HG02798 (cell line): Measurements from ENCODE around the gene SYCE3.
"Not testable (repeated sequence)": the region's sequence is repeated elsewhere in the genome, so short reads cannot be mapped to it uniquely, and the experiment has no call there.

ENCODE experiments used
- ATAC-seq: cut with Tn5 transposase; IDR thresholded peaks from one replicate; pipeline ENCODE4 v1.9.1; 2021; ENCODE audit warnings: mild to moderate bottlenecking; ENCODE audit not compliant: unreplicated experiment, poor library complexity

Gene SYCE3

DNA sequence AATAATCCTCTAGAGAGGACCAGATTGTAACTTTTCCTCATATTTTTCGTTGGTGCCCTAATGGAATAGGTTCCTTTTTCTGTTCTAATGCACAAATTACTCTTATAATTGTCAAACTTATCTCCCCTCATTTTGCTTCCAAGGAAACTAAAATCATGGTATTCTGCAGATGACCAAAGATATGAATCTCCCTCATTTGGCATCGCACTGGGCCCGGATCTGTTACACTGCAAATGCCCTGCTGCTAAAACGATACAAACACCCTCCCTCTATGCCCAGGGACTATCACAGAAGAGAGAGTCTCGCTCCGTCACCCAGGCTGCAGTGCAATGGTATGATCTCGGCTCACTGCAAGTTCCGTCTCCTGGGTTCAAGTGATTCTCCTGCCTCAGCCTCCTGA is 9.4 kb downstream of the SYCE3 start:
- no peak for ATAC-seq

DNA sequence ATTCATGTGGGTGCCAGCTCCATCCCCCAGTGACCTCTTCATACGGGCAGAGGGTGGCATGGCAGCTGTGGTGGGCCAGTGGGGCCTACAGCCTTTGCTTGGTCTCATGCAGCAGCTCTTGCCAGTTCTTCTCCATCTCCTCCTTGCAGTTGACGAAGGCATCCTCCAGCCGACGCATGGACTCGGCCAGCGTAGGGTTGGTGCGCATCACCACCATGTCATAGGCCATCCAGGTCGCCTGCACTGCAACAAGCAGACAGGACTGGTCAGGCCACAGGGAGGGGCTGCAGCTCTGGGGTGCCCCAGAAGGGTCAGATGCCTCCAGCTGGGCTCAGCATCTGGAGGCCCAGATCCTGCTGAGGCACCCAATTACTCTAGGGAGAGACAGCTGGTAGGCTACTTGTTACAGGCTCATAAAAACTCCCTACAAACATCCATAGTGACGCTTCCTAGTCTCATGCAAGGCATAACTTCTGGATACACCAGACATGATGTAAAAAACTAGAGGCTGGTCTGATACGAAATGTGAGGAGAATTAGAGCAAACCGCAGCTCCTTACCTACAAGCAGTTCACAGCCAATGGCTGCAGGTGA is 11.5 kb downstream of the SYCE3 start:
- ATAC-seq, result no peak

DNA sequence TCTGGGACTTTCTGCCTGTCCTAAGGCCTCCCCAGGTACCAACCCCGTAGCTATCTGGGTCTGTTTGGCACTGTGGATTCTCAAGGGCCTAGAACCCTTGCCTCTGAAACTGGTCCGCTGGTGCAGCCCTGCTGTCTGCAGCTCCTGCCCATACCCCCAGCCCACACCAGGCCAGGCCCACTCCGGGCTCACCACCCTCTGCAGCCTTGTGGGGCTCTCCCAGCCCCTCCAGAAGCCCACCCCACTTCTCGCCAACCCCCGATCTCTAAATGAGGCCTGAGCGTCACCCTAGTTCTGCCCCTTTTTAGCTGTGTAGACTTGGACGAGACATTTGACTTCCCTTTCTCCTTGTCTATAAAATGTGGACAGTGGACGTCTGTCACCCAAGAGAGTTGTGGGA is 12.3 kb downstream of the SYCE3 start:
- ATAC-seq, result no peak

DNA sequence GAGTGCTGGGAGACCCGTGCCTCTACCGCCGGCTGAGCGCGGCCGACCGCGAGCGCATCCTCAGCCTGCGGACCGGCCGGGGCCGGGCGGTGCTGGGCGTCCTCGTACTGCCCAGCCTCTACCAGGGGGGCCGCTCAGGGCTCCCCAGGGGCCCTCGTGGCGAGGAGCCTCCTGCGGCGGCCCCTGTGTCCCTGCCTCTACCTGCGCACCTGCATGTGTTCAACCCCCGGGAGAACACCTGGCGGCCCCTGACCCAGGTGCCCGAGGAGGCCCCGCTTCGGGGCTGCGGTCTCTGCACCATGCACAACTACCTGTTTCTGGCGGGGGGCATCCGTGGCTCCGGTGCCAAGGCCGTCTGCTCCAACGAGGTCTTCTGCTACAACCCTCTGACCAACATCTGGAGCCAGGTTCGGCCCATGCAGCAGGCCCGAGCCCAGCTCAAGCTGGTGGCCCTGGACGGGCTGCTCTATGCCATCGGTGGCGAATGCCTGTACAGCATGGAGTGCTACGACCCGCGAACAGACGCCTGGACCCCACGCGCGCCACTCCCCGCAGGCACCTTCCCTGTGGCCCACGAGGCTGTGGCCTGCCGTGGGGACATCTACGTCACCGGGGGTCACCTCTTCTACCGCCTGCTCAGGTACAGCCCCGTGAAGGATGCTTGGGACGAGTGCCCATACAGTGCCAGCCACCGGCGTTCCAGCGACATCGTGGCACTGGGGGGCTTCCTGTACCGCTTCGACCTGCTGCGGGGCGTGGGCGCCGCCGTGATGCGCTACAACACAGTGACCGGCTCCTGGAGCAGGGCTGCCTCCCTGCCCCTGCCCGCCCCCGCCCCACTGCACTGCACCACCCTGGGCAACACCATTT is 13.6 kb downstream of the SYCE3 start:
- ATAC-seq, result no peak

DNA sequence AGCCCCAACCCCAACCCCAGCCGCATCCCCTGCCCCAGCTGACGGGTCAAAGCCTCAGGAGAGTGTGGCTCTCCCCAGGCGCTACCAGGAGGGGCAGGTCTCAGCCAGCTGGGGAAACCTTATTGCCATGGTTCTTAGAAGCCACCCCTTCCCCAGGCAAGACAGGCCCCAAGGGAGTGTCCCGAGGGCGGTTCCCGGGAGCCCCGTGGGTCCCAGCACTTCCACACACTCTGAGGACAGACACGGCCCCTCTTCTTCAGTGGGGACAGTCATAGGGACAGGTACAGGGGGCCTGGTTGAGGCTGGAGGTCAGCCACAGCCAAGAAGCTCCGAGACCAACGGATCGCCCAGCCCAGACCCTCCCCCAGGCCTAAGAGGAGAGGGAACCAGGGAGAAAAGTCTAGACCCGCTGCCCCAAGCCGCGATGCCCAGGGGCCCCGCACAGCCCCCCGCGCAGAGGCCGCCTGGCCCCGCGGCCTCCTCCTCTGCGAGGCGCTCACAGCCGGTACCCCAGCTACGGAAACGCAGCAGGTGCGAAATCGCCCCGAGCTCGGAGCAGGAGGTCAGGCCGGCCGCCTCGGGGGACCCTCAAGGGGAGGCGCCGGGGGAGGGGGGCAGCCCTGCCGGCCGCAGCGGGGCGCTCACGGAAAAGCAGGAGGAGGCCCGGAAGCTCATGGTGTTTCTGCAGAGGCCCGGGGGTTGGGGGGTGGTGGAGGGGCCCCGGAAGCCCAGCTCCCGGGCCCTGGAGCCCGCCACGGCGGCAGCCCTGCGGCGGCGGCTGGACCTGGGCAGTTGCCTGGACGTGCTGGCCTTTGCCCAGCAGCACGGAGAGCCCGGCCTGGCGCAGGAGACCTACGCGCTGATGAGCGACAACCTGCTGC is 14.4 kb downstream of the SYCE3 start:
- ATAC-seq, result no peak

DNA sequence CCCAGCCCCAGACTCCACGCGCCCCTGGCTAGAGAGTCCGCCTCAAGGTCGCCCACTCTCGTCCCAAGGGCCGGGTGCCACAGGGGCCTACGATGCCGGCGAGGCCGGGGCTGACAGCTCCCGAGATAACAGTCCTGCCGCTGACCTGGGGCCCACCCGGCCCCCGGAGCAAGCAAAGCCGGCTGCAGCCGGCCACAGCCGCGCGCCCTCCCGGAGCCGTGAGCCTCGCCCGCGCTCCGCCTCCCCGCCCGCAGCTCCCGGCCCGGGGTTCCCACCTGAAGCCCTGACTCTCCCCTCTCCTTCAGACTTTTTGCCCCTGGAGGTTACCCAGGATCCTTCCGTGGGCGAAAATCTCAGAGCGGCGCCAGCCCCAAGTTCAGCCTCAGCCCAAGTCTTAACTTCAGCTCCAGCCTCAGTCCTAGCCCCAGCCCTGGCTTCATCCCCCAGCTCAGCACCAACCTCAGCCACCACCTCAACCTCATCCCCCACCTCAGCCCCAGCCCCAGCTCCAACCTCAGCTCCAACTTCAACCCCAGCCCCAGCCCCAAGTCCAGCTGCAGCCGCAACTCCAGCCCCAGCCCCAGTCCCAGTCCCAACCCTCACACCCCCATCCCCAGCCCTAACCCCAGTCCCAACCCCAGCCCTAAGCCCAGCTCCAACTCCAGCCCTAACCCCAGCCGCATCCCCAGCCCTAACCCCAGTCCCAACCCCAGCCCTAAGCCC is 15.3 kb downstream of the SYCE3 start:
- no peak for ATAC-seq

DNA sequence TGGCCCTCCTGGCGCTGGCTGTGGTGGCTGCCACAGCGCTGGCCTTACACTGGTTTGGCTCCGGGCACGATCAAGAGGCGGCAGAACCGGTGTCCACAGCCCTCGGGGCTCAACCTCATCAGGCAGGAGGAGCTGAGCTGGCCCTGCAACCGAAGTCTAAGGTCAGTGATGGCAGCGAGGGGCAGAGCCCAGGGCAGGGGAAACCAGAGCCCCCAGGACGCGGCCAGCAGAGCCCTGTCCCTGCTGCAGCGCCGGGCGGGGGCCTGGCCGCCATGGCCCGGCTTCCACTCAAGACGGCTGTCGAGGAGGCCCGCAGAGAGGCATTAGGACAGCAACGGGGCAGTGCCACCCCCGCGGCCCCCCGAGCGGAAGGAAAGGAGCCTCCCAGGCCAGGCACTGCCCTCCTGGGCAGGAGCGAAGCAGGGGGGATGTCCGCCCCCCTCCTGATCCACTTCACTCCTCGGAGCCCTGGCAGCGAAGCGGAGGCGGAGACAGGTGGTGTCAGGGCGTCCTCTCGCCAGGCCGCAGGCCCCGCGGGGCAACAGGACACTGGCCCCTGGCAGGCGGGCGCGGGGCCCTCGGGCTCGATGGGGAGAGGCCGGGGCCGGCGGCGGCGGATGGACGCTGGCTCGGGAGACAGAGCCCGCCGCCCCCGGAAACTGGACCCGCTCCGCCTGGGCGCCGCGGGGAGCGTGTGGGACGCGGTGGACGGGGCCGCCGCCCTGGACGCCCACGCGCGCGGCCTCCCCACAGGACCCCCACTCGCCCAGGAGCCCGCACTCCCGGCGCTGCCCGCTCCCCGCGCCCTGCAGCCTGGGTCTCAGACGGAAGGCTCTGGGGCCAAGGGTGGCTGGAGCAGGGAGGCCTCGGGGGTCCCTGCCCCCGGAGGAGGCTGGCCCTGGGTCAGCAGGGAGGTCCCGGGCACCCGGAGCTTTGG is 16.1 kb downstream of the SYCE3 start:
- ATAC-seq, result no peak

DNA sequence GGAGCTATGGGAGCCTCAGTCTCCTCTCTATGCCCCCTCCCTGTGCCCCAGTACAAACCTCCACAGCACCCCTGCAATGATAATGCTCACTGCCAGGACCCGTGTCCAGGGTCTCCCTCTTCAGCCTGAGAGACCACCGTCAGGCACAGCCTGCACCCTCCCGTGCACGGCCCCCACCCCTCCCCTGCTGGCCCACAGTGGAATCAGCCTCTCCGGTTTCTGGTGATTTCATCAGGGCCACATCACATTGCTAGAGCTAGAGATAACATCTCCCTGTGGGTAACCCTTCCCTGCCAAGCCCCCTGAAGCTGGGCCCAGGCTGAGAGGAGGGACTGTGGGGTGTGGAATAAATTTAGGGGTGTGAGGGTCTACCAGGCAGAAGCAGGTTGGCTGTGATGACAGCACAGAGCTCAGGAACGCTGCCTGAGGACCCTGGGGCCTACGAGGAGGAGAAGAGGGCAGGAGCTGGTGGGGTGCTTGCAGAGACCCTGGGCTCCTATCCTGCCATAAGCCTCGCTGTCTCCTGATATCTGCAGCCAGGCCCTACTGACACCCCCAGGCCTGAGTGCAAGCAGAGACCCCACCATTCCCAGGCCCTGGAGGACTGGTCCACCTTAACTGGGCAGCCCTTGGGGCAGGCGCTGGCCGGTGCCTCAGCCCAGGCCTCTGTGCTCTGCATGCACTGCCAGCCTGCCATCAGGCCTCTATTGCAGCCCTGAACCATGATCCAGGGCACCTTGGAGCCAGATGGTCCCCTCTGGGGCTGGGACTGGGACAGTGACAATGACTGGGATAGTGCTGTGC is 17.0 kb downstream of the SYCE3 start, which contains the start of gene KLHDC7B:
KLHDC7B (plus strand) TSS at position 378 of the 804 bp plus-strand sequence; CDS start at position 723, 345 bp downstream.
- no peak for ATAC-seq

DNA sequence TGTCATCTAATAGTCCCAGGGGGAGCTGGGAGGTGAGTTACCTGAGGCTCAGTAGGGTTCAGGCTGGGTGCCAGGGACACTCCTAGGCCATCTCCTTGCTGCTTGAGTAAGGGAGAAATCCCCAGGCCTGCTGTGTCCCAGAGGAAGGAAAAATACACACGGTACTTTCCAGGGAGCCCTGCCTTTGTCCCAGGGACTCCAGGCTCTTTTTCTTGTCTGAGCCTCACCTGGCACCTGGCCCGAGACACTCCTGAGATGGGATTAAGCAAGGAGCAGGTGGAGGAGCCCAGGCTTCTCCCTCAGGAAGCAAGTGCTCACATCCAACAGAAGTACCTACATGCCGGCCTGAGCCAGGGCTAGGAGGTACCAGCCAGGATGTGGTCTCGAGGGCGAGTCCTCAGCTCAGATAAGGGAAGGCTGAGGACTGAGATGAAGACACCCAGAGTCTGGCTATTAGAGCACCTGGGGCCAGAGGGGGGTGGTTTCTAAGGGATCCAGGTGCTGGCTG is 17.9 kb downstream of the SYCE3 start:
- ATAC-seq, result no peak

DNA sequence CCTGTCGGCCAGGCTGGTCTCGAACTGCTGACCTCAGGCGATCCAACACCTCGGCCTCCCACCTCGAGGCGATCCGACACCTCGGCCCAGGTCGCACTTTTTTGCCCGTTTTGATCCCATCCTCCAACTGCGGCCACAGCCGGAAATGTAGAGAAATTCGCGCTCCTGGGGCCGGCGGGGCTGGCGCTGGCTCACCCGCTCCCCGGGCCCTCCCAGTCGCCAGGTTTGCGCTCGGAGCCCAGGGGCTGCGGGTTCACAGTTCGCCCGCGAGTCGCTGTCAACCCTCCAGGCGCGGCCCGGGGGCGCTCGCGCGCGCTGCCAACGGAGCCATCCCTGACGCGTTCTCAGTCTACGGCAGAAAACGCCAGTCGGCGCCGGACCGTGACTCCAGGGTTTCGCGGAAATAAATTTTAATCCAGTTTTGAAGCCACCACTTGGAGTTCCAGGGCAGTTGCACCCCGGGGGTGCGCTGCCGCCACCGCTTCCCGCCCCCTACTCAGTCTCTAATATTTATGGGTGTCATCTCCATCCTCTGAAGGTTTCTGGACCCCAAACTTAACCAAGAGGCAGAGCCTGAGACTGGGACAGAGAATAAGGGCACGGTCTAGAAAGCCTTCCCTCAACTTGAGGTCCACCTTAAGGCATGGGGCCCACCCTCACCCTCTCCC is 18.5 kb downstream of the SYCE3 start:
- no peak for ATAC-seq

DNA sequence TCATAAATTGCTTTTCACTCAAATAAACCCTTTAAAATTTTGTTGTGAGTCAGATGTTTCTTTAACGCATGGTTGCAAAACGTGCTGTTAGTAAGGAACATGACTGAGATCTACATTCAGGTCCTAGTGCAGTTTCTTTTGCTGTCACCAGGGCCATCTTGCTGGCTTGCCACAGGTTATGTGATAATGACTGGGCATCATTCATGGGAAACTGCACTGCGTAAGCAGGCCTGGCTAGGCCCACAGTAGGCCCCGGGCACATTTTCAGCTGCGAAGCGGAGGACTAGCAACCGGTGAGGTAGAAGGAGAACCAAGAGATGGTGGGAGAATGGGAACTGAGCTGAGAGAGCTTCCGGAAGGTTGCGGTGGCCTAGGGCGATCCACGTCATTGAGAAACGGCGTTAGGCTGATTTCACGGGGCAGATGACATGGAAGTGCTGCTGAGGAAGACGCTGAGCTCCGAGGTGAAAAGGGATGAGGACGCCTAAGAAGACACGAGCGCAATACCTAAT is 20.2 kb downstream of the SYCE3 start:
- ATAC-seq, result no peak

DNA sequence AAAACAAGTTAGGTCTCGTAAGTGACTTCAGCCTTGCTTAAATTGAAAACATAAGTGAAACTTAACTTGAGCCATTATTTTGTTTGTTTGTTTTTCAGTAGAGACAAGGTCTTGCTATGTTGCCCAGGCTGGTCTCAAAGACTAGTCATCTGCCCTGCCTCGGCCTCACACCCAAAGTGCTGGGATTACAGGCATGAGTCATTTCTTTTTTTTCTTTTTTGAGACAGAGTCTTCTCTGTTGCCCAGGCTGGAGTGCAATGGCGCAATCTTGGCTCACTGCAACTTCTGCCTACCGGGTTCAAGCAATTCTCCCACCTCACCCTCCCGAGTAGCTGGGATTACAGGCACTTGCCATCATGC is 21.1 kb downstream of the SYCE3 start:
- ATAC-seq, result not testable (repeated sequence)

DNA sequence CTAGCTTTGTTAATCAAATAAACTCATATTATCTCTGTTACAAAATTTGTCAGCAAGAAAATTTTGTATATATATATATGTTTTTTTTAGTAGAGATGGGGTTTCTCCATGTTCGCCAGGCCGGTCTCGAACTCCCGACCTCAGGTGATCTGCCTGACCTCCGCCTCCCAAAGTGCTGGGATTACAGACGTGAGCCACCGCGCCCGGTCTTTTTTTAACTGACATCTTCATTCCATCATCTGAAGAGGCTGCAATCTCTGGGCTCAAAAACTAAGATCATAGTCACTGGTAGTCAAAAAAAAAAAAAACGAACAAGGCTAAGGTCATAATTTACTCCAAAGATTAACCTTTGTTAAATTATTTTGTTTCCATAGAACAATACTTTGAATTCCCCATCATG is 22.3 kb downstream of the SYCE3 start:
- ATAC-seq, result no peak

DNA sequence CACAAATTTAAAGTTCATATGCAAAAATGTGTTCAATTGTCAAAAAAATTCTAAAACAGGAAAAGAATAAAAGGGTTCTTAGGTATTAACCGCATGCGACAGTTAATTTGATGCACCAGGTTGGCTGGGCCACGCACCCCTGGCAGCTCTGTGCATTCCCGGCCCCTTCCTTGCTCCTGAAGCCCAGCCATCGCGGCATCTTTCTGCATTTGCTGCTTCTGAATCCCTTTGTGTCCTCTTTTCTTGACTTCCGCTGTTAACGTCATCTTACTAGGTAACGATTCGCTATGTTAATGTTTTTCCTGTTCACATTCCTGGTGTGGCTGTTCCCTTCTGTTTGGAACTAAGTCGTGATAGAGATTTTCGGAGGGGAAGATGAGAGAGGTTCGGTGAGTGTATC is 25.0 kb downstream of the SYCE3 start:
- no peak for ATAC-seq

DNA sequence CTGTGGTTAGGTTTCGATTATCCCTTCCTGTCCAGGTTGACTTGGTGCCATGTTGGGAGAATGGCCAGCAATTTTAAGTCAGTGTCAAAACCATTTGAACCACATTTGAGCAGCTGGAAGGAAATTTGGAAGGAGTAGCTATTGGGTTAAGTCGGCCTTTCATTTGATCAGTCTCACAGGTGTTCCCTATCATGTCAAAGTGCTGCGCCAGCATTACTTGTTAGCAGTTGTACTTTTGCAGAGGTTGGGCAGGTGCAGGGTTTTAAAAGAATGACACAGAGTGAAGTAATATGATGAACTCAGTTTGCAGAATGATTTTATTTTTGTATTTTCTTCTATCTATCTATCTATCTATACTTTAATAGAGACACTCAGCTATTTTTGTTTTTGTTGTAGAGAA is 26.5 kb downstream of the SYCE3 start:
- no peak for ATAC-seq

DNA sequence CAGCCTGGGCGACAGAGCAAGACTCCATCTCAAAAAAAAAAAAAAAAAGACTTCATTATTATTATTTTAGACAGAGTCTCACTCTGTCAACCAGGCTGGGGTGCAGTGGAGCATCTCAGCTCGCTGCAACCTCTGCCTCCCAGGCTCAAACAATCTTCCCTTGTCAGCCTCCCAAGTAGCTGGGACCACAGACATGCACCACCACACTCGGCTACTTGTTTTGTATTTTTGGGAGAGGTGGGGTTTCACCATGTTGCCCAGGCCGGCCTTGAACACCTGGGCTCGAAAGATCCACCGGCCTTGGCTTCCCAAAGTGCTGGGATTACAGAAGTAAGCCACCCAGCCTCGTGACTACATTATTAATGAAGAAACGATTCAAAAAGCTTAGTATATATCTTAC is 27.6 kb downstream of the SYCE3 start:
- no peak for ATAC-seq

DNA sequence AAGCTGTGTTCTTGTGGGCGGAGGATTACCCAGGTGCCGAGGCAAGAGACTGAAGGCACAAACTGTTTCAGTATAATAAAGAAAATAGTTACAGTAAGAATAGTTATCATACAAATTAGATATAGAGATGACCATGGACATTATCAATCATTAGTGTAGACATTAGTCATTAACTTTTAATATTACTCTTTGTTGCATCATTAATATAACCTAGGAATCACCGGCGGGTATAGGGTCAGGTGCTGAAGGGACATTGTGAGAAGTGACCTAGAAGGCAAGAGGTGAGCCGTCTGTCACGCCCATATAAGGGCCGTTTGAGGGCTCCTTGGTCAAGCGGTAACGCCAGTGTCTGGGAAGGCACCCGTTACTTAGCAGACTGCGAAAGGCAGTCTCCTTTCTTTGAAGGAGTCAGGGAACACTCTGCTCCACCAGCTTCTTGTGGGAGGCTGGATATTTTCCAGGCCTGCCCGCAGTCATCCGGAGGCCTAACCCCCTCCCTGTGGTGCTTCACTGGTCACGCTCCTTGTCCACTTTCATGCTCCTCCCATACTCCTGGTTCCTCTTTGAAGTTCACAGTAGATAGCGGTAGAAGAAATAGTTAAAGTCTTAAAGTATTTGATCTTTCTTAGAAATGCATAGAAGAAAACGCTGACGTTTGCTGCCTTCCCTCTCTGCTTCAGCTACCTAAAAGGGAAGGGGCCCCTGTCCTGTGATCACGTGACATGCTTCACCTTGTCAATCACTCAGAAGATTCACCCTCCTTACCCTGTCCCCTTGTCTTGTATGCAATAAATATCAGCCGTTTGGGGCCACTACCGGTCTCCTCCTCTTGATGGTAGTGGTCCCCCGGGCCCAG is 28.6 kb downstream of the SYCE3 start:
- not testable (repeated sequence) for ATAC-seq
